ENCODE data around the gene TACC2.

The TACC2 gene

GRCh38 chr10:122222638-122223037 lies 233.7 kb downstream of the TACC2 start:
- DNase-seq (ENCODE audit: low read depth), result no peak

DNA sequence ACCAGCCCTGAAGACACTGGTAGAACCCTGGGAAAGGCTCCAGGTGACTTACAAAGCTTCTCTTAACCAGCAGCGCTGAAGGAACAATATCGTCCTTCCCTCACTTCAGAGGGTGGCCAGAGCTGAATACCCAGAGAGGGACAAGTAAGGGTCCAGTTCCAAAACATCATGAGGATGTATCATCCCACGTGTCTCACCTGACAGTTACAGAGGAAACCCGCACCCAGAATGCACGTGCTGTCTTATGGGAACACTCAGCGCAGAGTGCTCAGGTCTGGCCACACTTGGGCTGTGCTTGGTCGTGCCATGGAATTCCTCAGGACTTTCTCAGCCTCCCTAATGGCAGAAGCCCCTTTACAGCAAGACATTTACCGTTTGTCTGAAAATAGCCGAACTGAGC lies 235.2 kb downstream of the TACC2 start:
- DNase-seq (ENCODE audit: low read depth), result no peak

GRCh38 chr10:122225330-122225729 lies 236.4 kb downstream of the TACC2 start:
- no peak for DNase-seq (ENCODE audit: low read depth)

GRCh38 chr10:122227754-122228153 lies 238.8 kb downstream of the TACC2 start:
- no peak for DNase-seq (ENCODE audit: low read depth)

DNA sequence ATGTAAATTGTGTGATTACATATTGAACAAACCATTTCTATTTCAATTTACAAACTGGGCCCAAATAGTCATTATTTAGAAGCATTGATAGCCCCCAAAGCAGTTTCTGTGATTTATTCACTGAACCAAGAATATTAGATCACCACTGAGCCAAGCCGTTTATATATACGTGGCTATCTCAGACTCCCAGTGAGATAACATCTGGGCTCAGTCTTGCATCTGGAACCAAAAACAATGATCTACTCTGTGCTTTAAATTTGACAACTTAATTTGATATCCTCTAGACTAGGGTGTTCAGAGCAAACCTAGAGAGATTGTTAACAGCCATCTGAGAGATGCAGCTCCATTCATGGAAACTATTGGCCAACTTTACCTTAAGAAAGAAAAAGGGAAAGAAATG lies 240.7 kb downstream of the TACC2 start:
- no peak for DNase-seq (ENCODE audit: low read depth)

DNA sequence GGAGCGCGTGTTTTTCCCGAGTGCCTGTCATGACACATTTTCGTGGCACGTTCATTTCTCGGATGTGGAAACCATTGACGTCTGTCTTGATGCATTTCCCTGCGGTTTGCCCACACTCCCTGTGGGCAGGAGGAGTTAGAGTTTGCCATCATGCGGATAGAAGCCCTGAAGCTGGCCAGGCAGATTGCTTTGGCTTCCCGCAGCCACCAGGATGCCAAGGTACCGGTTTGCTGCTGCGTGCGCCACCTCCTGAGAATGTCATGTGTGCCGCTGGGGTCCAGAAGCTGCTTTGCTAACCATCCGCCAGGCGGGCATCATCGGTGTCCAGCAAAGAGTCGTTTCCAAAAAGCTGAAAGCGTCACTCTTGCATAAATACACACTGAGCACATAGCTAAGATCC lies 241.3 kb downstream of the TACC2 start:
- DNase-seq (ENCODE audit: low read depth), result no peak

GRCh38 chr10:122232769-122233168 lies 243.8 kb downstream of the TACC2 start:
- no peak for DNase-seq (ENCODE audit: low read depth)

DNA sequence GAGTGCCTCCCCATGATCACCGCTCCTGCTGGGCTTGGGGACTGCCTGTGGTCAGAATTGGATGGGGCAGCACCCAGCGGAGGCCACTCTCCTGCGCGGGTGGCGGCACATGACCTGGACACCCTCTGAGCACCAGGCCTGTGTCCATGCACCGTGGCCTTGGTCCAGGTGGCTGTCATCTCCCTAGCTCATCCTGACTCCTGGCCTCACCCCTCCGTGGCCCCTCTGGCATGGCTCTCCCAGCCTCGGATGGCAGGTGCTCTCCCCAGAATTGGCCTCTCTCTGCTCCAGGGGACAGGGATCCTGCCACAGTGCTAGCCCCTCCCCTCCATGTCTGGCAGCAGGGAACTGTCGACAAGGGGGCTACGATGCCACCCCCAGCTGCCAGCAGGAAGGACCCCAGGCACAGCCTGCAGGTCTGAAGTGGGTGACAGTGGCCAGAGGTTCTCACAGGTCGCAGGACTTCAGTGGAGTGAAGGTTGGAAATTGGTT lies 244.9 kb downstream of the TACC2 start:
- no peak for DNase-seq (ENCODE audit: low read depth)

- DNase-seq (ENCODE audit: low read depth), result no peak
Observed at GRCh38 chr10:122234416-122234815, 245.5 kb downstream of the TACC2 start.

DNA sequence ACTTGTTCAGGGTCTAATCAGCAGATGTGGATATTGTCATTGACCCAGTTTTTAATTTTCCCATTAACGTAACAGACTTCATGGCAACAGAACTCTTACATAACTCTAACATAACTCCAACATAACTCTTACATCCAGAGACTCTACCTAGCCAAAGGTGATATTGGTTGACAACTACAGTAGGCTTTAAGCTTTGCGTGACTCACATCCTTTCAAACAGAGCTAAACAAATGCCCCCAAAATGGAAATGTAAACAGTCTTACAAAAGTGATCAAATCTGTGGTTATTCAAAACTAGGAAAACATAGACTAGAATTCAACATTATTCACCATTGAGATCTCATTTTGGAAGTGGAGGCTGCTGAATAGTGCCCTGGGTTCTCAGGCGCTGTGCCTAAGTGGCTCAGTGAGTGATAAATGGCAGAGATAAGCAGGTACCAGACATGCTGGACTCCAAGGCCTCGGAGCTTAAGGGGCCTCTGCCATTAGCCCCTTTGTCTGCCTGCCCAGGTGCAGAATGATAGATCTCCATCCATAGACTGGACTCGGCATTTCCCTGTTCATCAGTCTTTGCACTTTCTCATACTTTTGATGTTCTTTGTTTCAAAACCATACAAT lies 247.8 kb downstream of the TACC2 start:
- no peak for DNase-seq (ENCODE audit: low read depth)

DNA sequence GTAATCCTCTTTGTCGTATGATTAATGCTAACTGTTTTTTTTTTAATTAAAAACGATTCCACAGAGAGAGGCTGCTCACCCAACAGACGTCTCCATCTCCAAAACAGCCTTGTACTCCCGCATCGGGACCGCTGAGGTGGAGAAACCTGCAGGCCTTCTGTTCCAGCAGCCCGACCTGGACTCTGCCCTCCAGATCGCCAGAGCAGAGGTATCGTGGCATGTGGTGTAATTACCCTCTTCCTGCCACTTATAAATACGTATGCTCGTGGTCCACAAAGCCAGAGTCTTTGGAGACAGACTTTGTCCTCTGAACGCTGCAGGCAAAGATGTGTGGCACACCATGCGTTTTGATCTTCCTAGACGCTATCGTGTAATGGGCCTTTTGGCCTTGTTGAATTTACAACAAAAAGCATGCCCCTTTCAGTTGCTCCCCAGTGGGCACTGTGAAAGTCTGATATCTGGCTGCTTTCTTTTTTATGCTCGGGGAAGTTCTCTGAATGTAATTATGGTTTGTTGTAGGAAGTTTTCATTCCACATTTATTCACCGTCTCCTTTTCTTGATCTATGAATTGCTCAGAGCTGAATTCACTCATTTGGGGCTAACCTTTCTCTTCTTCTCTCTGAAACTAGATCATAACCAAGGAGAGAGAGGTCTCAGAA lies 248.5 kb downstream of the TACC2 start:
- DNase-seq (ENCODE audit: low read depth), result no peak

GRCh38 chr10:122239578-122240257 lies 250.8 kb downstream of the TACC2 start:
- no peak for DNase-seq (ENCODE audit: low read depth)

GRCh38 chr10:122240401-122240800 lies 251.4 kb downstream of the TACC2 start:
- DNase-seq (ENCODE audit: low read depth), result no peak

GRCh38 chr10:122241836-122242235 lies 252.9 kb downstream of the TACC2 start:
- no peak for DNase-seq (ENCODE audit: low read depth)

- no peak for DNase-seq (ENCODE audit: low read depth)
Observed at GRCh38 chr10:122243550-122243949, 254.6 kb downstream of the TACC2 start.

GRCh38 chr10:122244001-122244975 lies 255.3 kb downstream of the TACC2 start:
- no peak for DNase-seq (ENCODE audit: low read depth)

DNA sequence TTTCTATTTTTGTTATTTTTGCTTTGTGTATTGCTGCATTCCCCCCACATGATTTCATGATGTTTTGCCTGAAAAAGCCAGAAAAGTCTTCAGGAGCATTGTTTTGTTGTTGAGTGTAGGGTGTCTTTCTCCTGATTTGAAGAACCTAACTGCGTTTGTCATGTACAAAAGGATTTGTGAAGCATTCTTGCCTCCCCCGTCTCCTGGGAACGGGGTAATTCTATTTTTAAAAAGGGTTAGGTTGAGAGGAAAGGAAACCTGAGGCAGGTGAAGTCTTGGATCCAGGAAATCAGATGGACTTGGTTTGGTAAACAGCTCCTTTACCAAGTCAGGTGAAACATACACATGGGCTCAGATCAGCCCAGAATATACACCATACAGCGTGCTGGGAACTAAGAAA lies 256.2 kb downstream of the TACC2 start:
- no peak for DNase-seq (ENCODE audit: low read depth)

GRCh38 chr10:122245897-122246296 lies 256.9 kb downstream of the TACC2 start:
- DNase-seq (ENCODE audit: low read depth), result no peak

DNA sequence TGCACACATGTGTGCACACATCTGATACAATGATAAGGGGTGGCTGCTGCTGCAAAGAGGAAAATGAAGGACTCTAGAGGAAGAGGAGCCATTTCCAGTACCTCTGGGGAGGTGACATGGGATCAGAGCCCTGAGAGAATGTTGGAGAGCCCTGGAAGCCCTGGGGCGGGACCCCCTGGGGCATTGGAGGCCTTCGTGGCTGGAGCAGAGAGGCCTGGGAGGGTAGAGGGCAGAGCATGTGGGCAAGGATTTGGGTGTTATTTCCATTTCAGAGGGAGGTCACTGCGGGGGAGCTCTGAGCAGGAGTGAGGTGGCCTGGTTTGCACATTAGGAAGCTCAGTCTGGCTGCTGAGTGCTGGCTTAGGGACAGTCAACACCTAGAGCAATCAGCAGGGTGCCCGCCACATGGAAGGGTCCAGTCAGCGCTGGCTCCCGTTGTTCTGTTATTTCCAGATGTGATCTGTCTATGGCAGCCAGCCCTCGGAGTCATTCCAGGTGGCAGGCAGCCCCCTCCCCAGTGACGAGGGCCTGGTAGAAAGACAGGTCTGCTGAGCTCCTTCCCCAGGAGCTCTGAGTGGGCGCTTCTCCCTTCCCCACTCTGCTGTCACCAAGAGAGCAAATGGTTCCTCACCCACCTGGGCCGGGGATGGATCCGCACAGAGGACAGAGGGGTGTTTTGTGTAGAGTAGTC lies 258.0 kb downstream of the TACC2 start:
- no peak for DNase-seq (ENCODE audit: low read depth)

DNA sequence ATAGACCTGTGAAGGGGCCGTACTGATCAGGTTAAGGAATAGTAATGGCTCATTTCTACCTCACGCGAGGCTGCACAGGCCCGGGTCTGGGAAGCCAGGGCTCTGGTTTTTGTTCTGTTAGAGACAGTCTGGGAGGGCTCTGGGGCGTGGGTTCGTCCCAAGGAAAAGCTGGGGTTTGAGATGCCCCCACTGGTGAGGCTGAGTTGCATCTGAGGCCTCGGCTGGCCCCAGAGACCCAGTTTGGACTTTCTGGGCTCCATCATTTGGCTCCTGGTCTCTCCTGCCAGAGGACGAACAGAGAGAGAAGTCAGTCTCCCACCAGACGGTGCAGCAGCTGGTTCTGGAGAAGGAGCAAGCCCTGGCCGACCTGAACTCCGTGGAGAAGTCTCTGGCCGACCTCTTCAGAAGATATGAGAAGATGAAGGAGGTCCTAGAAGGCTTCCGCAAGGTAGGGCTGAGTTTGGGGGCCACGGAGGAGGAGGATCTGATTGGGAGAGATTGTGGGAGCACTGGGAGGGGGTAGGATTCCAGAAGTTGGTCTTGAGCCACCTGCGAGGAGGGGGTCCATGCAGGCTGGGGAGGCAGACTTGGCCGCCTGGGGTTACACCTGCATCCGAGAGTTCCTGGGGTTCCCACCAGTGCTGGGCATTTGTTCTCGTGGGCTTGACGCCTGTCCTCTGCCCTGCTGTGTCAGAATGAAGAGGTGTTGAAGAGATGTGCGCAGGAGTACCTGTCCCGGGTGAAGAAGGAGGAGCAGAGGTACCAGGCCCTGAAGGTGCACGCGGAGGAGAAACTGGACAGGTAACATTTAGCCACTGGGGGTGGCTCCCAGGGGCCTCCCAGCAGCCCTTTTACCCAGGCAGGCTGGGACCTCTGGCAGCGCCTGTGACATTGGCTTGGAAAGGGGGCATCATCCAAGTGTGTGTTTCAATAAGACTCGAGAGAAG lies 259.7 kb downstream of the TACC2 start:
- no peak for DNase-seq (ENCODE audit: low read depth)

All from CMK (cell line).